Skin epidermis (tissue), 12 donors: ENCODE measurements around the gene ROR2.
A peak's percentile ranks its signal among the peaks of the same experiment; 100 is the strongest.

Source experiments
- H3K27ac ChIP-seq, 21 experiments: fragments of 200-600 bp; sonication (generic) in 11 of 21; one replicate each; pipeline ENCODE4 v1.5.0; 2020; ENCODE audit warnings: mild to moderate bottlenecking in 3 of 21, inconsistent platforms in 2 of 21, moderate library complexity in 2 of 21
- H3K4me3 ChIP-seq, 7 experiments: fragments of 200-600 bp; sonication (generic) in 2 of 7; one replicate each; pipeline ENCODE4 v1.5.0; 2020; ENCODE audit warnings: inconsistent platforms in 2 of 7, mild to moderate bottlenecking in 2 of 7, moderate library complexity in 1 of 7

ROR2 gene

DNA sequence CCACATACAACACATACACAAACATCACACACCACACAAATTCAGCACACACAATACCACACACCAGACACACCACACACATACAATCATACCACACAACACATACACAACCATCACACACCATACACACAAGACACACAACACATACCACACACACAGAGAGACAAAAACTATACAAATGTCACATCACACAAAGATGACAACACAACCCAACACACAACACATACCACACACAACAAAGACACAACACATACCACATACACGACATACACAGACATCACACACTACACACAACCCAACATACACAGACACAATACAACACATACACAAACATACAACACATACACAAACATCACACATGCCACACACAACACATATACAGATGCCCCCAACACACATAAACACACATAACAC lies 44.8 kb downstream of the ROR2 start:
- H3K27ac ChIP-seq = no peak overlapping the region
- H3K4me3 ChIP-seq = no peak overlapping the region

DNA sequence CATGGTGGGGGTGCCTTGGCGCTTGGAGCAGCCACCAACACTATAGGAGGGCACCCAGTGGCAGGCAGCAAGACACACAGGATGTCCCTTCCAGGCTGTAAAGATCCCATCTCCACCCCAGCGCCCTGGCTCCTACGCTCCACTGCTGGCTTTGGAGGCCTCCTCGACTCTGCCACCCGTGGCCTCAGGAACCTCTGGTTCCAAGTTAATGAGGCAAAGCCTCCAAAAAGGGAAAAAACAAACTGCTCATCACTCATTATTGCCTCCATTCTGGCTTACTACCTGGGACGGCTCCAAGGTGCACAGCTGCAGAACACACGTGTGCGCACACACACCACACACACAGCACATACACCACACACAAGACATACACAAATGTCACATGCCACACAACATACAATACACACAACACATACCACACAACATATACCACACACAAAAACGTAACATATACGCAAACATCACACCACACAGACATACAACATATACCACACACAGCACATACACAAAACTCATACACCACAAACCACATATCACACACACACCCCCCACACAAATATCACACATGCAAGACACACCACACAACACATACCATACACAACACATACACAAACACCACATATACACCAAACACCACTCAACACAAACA lies 45.3 kb downstream of the ROR2 start:
- Histone ChIP-seq H3K27ac (no peak overlapping the region), H3K4me3 (no peak overlapping the region)

- H3K4me3 ChIP-seq = no peak overlapping the region
- H3K27ac ChIP-seq = peak overlapping the region in 2 of 21 experiments; percentile 14 to 27
These were observed 46.7 kb downstream of the ROR2 start for GRCh38 chr9:91903126-91903911.

- Histone ChIP-seq H3K4me3 (no peak overlapping the region), H3K27ac (no peak overlapping the region)
These were observed 47.4 kb downstream of the ROR2 start for GRCh38 chr9:91902475-91903125.

DNA sequence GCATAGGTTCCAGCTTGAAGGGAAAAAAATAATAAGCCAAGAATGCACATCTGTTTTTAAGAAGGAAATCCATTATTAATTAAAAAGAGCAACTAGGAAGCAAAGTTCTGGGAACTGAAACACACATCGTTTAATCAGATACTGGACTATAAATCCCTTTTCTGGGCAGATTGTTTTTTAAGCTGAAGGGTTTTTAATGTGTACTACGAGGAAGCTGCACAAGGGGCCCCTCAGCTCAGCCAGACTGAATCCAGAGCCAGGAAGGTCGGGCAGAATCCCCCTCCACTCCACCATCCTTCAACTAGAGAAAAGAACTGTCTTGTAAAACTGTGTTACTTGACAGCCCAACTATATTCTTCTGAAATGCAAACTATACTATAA lies 49.2 kb downstream of the ROR2 start:
- H3K4me3 ChIP-seq = no peak overlapping the region
- peak overlapping the region in 1 of 21 experiments; percentile 40 for H3K27ac ChIP-seq

- Histone ChIP-seq H3K4me3 (no peak overlapping the region), H3K27ac (peak overlapping the region in 1 of 21 experiments; percentile 40)
These were observed 49.8 kb downstream of the ROR2 start for GRCh38 chr9:91900055-91900796.

GRCh38 chr9:91899594-91899993 lies 50.4 kb downstream of the ROR2 start:
- Histone ChIP-seq H3K4me3 (no peak overlapping the region), H3K27ac (no peak overlapping the region)

- Histone ChIP-seq H3K4me3 (no peak overlapping the region), H3K27ac (no peak overlapping the region)
These were observed 50.8 kb downstream of the ROR2 start for GRCh38 chr9:91899219-91899563.

DNA sequence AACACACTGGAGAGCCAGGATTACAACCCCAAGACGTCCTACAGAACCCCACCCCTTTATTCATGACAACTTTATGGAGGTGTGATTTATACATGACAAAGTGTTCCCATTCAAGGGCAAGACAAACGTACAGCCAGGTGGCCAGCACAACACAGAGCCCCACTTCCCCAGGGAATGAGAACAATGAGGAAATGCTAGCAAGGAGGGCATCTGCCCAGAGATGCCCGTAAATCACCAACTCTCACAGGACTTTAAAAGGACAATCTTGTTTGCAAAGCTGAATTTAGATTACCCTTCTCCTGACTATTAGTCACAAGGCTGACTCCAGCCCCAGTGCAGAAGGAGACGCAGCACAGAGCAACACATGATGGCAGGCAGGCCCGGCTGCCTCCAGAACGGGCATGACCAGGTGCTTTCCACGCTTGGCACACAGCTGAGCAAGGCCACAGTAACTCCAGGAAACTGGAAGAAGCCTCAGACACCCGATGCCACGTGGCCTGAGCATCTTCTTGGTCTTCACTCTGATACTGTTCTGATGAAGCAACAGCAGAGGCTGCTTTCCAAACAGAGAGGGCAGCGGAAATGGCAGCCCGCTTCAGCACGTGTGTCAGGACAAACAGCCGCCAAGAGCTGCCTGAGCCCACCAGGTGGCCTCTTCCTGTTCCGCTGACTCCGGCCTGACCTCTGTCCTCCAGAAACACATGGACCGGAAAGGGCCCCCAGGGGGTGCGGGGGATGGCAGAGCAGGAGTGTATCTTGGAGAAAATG lies 51.4 kb downstream of the ROR2 start:
- Histone ChIP-seq H3K27ac (peak overlapping the region in 1 of 21 experiments; percentile 18), H3K4me3 (no peak overlapping the region)

- Histone ChIP-seq H3K27ac (peak overlapping the region in 1 of 21 experiments; percentile 27), H3K4me3 (no peak overlapping the region)
These were observed 52.8 kb downstream of the ROR2 start for GRCh38 chr9:91897201-91897600.

DNA sequence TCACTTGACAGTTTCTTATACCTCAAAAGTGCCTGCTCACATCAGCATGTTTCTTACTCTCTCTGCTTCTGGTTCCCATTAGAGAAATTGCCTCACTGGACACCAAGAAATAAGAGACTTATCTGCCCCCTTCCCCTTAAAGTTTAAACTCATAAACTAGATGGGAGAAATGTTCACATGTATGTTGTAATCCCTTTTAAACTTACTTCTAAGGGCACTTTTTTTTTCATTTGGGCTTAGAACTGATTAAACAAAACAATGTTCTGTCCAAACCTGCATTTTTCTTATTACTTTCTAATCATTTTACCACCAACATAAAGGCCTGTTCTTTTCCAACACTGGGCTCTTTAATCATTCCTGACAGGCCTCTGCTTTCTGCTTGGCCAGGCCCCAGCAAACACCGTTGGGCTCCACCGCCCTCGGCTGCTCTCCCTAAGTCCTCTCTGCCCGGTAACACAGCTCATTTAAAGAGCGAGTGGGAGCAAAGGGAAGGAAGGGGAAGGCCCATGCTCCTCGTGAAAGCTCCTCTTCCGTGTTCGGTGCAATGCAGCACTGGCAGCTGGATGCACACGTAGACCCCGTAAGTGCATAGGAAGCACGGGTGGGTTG lies 53.4 kb downstream of the ROR2 start:
- no peak overlapping the region for H3K4me3 ChIP-seq
- H3K27ac ChIP-seq = peak overlapping the region in 2 of 21 experiments; percentile 27 to 43

DNA sequence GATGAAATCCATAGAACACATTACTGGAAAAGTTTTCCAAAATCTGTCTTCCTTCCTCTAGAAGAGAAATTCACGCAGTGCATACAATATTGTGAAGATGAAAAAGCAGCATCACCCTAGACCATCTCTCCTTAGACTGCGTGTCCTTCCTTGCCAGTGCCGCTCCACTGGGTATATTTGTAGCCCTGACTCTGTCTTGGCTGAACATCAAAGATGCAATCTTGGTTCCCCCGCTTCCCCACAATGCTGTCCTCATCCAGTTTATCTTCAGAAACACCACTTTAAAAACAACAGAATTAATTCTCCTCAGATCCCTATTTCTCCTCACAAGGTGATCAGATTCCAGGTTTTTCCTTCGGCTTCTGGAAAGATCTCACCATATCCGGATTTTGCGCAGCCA lies 53.9 kb downstream of the ROR2 start:
- Histone ChIP-seq H3K27ac (no peak overlapping the region), H3K4me3 (no peak overlapping the region)

DNA sequence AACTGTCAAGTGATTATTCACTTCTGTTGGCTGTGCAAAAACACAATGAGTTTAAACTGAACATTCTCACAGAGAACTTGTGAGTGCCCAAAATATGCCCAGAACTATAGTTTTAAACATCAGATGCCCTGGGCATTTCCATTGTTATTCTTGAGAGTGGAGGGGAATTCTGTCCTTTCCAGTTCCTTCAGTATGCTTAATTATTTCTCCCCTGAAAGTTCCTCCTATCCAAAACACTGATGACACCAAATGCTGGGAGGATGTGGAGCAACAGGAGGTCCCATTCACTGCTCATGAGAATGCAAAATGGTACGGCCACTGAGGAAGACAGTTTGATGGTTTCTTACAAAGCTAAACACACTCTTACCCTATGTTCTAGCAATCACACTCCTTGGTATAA lies 55.5 kb downstream of the ROR2 start:
- H3K27ac ChIP-seq = no peak overlapping the region
- H3K4me3 ChIP-seq = no peak overlapping the region

GRCh38 chr9:91894023-91894422 lies 56.0 kb downstream of the ROR2 start:
- Histone ChIP-seq H3K27ac (no peak overlapping the region), H3K4me3 (no peak overlapping the region)

GRCh38 chr9:91891915-91892314 lies 58.1 kb downstream of the ROR2 start:
- Histone ChIP-seq H3K27ac (no peak overlapping the region), H3K4me3 (no peak overlapping the region)

GRCh38 chr9:91890662-91891061 lies 59.4 kb downstream of the ROR2 start:
- no peak overlapping the region for H3K27ac ChIP-seq
- no peak overlapping the region for H3K4me3 ChIP-seq

- Histone ChIP-seq H3K4me3 (no peak overlapping the region), H3K27ac (no peak overlapping the region)
These were observed 60.7 kb downstream of the ROR2 start for GRCh38 chr9:91889161-91889911.

DNA sequence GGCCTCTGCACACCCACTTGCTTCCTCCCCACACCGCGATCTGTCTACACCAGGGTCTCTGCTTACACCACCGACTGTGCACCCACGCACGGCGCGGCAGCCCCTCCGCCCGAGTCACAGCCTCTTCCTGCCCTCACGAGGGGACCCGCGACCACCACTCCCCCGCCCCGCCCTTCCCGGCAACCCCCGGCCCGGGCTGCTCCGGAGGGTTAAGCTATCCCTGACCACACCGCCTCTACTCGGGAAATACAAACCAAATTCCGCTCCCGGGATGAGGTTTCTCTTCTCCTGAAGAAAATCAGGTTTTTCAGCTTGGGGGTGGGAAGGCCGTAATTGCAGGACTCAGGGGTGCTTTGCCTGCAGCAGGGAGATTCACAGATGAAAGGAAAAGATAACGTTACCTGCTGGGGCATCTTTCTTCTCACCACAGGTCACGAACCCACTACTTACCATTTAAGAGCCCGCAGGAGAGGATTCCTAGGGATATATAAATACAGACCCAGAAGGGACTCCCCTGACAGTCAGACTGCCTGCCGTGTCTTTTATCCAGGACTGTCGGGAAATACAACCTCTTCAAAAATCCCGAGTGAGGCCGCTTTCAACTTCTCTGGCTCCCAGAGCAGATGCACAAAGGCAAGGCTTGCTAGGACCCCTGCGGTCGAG lies 63.5 kb downstream of the ROR2 start:
- H3K4me3 ChIP-seq = no peak overlapping the region

More for the DNA sequence above, 63.5 kb downstream of the ROR2 start:
- H3K27ac ChIP-seq = peak overlapping the region in 5 of 21 experiments; percentile 20 to 60 (median 45)
